ENCODE data around the gene HIBADH.

HIBADH gene

GRCh38 chr7:27634671-27635493, 27.8 kb downstream of the HIBADH start:
- no peak for DNase-seq

DNA sequence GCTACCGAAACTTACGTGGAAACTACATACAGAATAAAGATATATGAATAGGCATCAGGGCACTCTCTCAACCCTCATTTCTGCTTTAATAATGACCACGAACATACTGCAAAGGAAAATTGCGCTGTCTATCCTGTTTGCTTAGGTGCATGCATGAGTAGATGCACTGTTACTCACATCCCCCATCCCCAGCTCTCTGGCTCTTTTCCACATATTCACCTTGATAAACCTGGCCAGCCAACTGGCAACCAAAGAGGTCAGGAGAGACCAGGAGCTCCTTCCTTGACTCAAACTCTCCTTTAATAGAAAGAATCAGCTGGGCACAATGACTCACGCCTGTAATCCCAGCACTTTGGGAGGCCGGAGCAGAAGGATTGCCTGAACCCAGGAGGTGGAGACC, 29.6 kb downstream of the HIBADH start:
- DNase-seq: no peak

GRCh38 chr7:27631391-27631790, 31.3 kb downstream of the HIBADH start:
- DNase-seq: no peak

GRCh38 chr7:27627146-27627545, 35.5 kb downstream of the HIBADH start:
- DNase-seq: no peak

- no peak for DNase-seq
Measured at GRCh38 chr7:27619492-27619891, 43.2 kb downstream of the HIBADH start.

DNA sequence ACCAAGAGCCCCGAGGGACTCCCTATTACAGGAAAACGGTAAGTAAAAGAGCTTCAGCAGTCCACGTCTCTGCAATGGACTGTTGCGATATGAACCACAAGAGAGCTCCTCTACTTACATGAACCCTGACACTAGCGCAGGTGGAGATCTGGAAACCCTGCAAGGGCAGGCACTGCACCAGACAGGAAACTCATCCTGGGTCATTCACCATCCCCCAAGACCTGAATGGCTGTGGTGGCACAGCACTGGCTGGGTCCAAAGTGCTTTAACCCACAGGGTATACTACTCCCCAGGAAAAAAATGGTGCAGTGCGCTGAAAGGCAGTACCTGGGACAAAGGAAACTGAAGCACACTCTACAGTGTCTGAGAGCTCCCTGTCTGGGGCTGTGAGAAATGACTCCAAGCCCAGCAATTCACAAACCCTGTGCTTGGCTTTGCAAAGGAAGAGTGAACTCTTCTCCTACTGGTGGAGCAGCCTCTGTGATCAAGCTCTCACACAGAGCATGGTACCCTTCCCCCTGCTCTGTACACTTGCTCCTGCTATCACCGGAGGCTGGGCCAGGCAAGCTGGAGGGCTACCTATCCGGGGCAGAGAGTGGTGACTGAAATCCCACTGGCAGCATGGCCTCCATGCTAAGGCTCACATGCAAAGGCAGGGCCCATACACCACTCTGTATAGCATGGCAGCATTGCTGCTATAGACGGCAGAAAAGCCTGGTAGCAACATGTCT, 44.9 kb downstream of the HIBADH start:
- DNase-seq: no peak

GRCh38 chr7:27616914-27617548, 45.7 kb downstream of the HIBADH start:
- DNase-seq: no peak

GRCh38 chr7:27616186-27616491, 46.5 kb downstream of the HIBADH start:
- DNase-seq: no peak

- DNase-seq: no peak
Measured at GRCh38 chr7:27615420-27616185, 47.1 kb downstream of the HIBADH start.

GRCh38 chr7:27614095-27614494, 48.6 kb downstream of the HIBADH start:
- DNase-seq: no peak

GRCh38 chr7:27611059-27611458, 51.6 kb downstream of the HIBADH start:
- no peak for DNase-seq

GRCh38 chr7:27608776-27609495, 53.7 kb downstream of the HIBADH start:
- DNase-seq: no peak

GRCh38 chr7:27607210-27607606, 55.5 kb downstream of the HIBADH start:
- DNase-seq: no peak

DNA sequence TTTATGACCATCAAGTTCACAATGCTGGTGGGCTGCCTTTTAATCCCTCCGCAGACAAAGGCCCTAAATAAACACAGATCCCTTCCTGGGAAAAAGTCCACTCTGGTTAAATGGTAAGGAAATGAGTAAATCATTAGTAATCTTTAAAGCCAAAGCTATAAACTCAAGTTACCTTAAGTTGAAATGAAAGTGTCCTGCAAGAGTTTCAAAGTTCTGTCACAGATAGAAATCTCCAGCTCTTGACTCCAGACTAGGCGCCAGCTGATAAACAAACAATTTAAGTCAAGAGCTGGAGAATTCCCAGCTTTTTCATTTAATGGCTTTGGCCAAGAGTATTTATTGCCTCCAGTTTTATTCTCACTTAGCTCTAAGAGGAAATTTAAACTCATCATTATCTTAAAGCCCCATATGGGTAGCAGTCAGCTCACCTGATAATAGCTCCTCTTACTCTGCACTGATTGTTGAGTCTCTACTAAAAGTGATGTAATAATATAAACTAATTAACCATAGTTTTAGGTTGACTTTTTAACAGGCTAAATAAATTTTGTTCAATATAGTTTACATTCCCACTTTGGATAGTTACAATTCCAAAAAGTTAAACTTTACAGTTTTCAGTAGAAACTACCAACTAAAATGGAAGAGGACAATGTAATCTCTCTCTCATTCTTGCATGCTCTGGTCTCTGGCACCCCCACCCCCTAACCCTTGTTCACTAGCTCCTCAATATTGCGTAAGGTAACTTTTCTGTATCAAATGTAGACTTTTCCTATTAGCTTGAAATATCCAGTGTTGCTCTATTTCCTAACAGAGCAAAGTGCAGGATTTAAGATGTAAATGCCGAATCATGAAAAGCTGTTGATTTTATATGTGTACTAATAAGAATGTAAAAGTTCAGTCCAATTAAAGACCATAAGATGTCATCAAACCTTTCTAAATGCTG, 56.1 kb downstream of the HIBADH start:
- no peak for DNase-seq

DNA sequence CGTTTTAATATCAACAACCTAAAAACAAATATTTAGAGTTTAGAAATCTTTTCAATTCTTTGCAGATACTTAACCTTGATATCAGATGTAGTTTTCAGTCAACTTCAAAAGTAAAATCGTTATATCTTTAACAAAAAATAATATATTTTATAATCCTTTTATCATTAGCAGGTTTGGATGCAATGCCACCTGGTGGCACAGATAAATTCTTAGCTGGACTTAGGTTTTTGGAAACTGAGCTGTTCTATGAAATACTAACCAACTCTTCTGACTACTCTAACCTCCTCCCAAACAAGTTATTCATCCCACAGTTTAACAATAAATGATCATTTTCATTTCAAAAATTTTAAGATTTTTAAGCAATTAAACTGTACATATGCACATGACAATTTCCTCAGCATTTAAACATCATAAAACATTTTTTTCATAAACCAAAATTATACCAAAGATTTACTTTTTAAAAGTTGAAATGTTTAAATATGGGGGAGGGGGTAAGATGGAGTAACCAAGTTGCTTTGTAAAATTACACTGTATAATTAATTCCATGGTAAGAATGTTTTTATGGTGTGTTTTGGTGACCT, 56.9 kb downstream of the HIBADH start:
- no peak for DNase-seq

- DNase-seq: no peak
Measured at GRCh38 chr7:27605283-27605682, 57.4 kb downstream of the HIBADH start.

GRCh38 chr7:27603813-27604212, 58.9 kb downstream of the HIBADH start:
- DNase-seq: no peak

DNA sequence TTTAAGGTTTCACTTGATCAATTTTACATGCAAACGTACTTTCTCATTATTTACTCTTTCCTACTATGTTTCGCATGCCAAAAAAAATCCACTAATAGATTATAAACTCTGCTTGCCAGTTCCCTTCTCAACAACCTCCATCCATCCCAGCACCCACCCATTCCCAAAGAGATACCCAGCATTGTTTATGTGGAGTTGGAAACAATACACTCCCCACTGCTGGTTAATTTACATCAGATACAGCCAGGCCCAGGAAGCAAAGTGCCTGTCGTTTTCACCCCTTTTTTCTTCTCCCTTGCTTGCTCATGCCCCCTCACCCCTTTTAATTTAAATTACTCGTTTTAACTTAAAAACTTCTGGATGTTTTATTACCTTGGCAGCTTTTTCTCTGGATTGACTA, 59.9 kb downstream of the HIBADH start:
- DNase-seq: no peak

GRCh38 chr7:27601217-27601616, 61.5 kb downstream of the HIBADH start:
- DNase-seq: no peak

DNA sequence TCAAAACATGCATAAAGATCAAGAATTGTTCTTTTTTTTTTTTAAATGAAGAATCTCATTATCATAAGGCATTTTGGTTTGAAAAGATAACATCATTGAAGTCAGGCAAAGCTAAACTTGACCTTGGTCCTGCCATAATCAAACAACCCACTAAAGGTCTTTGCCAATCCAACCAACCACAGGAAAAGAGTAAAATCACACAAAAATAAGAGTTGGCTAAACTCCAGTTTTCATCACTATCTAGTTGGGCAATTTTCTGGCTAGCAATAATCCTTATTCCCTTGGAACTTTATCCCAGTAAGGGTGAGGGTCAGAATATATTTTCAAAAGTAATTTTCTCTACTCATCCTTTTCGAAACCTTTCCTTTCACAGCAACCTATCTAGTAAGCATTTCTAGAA, 62.4 kb downstream of the HIBADH start:
- no peak for DNase-seq

- no peak for DNase-seq
Measured at GRCh38 chr7:27595009-27595408, 67.7 kb downstream of the HIBADH start.

Data from NCI-H2227 treated with DMSO at 0.1 percent for 48 hours (cell line).